HEK293 (cell line): ENCODE data around the gene KIAA0753.

ENCODE experiments used
- CTCF ChIA-PET: fragments of 350-600 bp; formaldehyde crosslinking; extraction: SDS; loops from one replicate; lab custom pipeline; 2021; ENCODE audit warnings: antibody characterized with exemption; lab: Yijun Ruan, JAX
- POLR2A ChIA-PET: fragments of 300-600 bp; formaldehyde crosslinking; extraction: SDS; loops from one replicate; lab custom pipeline; 2020; ENCODE audit warnings: antibody characterized with exemption, inconsistent platforms; lab: Yijun Ruan, JAX
- H3K27ac ChIP-seq: fragments of 200-500 bp; sonication (Bioruptor generic); 2 replicates; pipeline ENCODE4 v1.5.1; 2014; ENCODE audit warnings: low read depth, low read length, control low read depth, inconsistent platforms; ENCODE audit errors: extremely low read depth
- H3K36me3 ChIP-seq, 2 experiments: fragments of 200-500 bp in 1 of 2; sonication (Bioruptor generic) in 1 of 2; 1 replicate in 1 of 2; 2 replicates in 1 of 2; pipeline ENCODE4 v1.5.1; 2014 to 2017; ENCODE audit warnings: inconsistent platforms in 2 of 2, low read length in 2 of 2; ENCODE audit not compliant: control insufficient read depth in 2 of 2, insufficient read depth in 1 of 2
- H3K4me1 ChIP-seq: fragments of 200-500 bp; sonication (Bioruptor generic); 2 replicates; pipeline ENCODE4 v1.5.1; 2014; ENCODE audit warnings: mild to moderate bottlenecking, low read length, inconsistent platforms; ENCODE audit not compliant: control insufficient read depth, insufficient read depth
- H3K4me3 ChIP-seq: 2 replicates; pipeline ENCODE4 v1.5.1; 2011; ENCODE audit warnings: low read depth, mild to moderate bottlenecking, control low read depth, low read length, moderate library complexity
- H3K9me3 ChIP-seq: fragments of 200-500 bp; sonication (Bioruptor generic); 2 replicates; pipeline ENCODE4 v1.5.1; 2014; ENCODE audit warnings: low read depth, low read length, inconsistent platforms; ENCODE audit not compliant: control insufficient read depth, insufficient read depth
- GLIS1 ChIP-seq: fragments of 450-650 bp; formaldehyde crosslinking; IDR thresholded peaks from 2 replicates; pipeline ENCODE4 v1.5.1; 2016; ENCODE audit warnings: missing biosample characterization, missing genetic modification characterization
- GLIS2 ChIP-seq: fragments of 450-650 bp; formaldehyde crosslinking; IDR thresholded peaks from 2 replicates; pipeline ENCODE4 v1.5.1; 2016; ENCODE audit warnings: missing biosample characterization, missing genetic modification characterization
- KLF1 ChIP-seq: fragments of 450-650 bp; formaldehyde crosslinking; IDR thresholded peaks from 2 replicates; pipeline ENCODE4 v1.5.1; 2016; ENCODE audit warnings: missing biosample characterization, missing genetic modification characterization
- KLF17 ChIP-seq: fragments of 450-650 bp; formaldehyde crosslinking; IDR thresholded peaks from 2 replicates; pipeline ENCODE4 v1.5.1; 2016; ENCODE audit warnings: missing biosample characterization, missing genetic modification characterization
- SP2 ChIP-seq: fragments of 450-650 bp; formaldehyde crosslinking; IDR thresholded peaks from 2 replicates; pipeline ENCODE4 v1.5.1; 2016; ENCODE audit warnings: missing biosample characterization, missing genetic modification characterization
- SP3 ChIP-seq: fragments of 450-650 bp; formaldehyde crosslinking; IDR thresholded peaks from 2 replicates; pipeline ENCODE4 v1.5.1; 2016; ENCODE audit warnings: missing biosample characterization, missing genetic modification characterization
- ZBTB17 ChIP-seq: fragments of 450-650 bp; formaldehyde crosslinking; IDR thresholded peaks from 2 replicates; pipeline ENCODE4 v1.5.1; 2016; ENCODE audit warnings: missing biosample characterization, missing genetic modification characterization
- ZBTB20 ChIP-seq: fragments of 450-650 bp; formaldehyde crosslinking; IDR thresholded peaks from 2 replicates; pipeline ENCODE4 v1.5.1; 2016; ENCODE audit warnings: missing biosample characterization, missing genetic modification characterization
- ZEB2 ChIP-seq: fragments of 450-650 bp; formaldehyde crosslinking; IDR thresholded peaks from 2 replicates; pipeline ENCODE4 v1.5.1; 2016; ENCODE audit warnings: missing biosample characterization, missing genetic modification characterization
- ZFP41 ChIP-seq: fragments of 450-650 bp; formaldehyde crosslinking; IDR thresholded peaks from 2 replicates; pipeline ENCODE4 v1.5.1; 2016; ENCODE audit warnings: missing biosample characterization, missing genetic modification characterization, borderline replicate concordance
- ZNF223 ChIP-seq: fragments of 450-650 bp; formaldehyde crosslinking; IDR thresholded peaks from 2 replicates; pipeline ENCODE4 v1.5.1; 2016; ENCODE audit warnings: missing biosample characterization, missing genetic modification characterization
- ZNF324 ChIP-seq: fragments of 450-650 bp; formaldehyde crosslinking; IDR thresholded peaks from 2 replicates; pipeline ENCODE4 v1.5.1; 2016; ENCODE audit warnings: missing biosample characterization, missing genetic modification characterization
- ZNF473 ChIP-seq: fragments of 450-650 bp; formaldehyde crosslinking; IDR thresholded peaks from 2 replicates; pipeline ENCODE4 v1.5.1; 2017; ENCODE audit warnings: missing biosample characterization, missing genetic modification characterization
- ZNF514 ChIP-seq: fragments of 450-650 bp; formaldehyde crosslinking; IDR thresholded peaks from 2 replicates; pipeline ENCODE4 v1.5.1; 2016; ENCODE audit warnings: missing biosample characterization, missing genetic modification characterization
- ZNF521 ChIP-seq: fragments of 450-650 bp; formaldehyde crosslinking; IDR thresholded peaks from 2 replicates; pipeline ENCODE4 v1.5.1; 2017; ENCODE audit warnings: missing biosample characterization, mild to moderate bottlenecking, missing genetic modification characterization
- ZNF555 ChIP-seq: fragments of 450-650 bp; formaldehyde crosslinking; conservative IDR thresholded peaks from 2 replicates; pipeline ENCODE4 v1.5.1; 2017; ENCODE audit warnings: missing biosample characterization, mild to moderate bottlenecking, missing genetic modification characterization, inconsistent platforms
- ZNF561 ChIP-seq: fragments of 450-650 bp; IDR thresholded peaks from 2 replicates; pipeline ENCODE4 v1.5.1; 2018; ENCODE audit warnings: missing biosample characterization, missing genetic modification characterization, borderline replicate concordance
- ZNF610 ChIP-seq: fragments of 450-650 bp; formaldehyde crosslinking; IDR thresholded peaks from 2 replicates; pipeline ENCODE4 v1.5.1; 2016; ENCODE audit warnings: missing biosample characterization, missing genetic modification characterization, borderline replicate concordance
- ZNF654 ChIP-seq: fragments of 450-650 bp; formaldehyde crosslinking; IDR thresholded peaks from 2 replicates; pipeline ENCODE4 v1.5.1; 2016; ENCODE audit warnings: low read depth, missing biosample characterization, missing genetic modification characterization
- ZNF658 ChIP-seq: fragments of 450-650 bp; formaldehyde crosslinking; IDR thresholded peaks from 2 replicates; pipeline ENCODE4; 2016; ENCODE audit warnings: missing biosample characterization, missing genetic modification characterization
- ZNF670 ChIP-seq: fragments of 450-650 bp; formaldehyde crosslinking; IDR thresholded peaks from 2 replicates; pipeline ENCODE4 v1.5.1; 2016; ENCODE audit warnings: missing biosample characterization, missing genetic modification characterization, low read depth
- ZNF830 ChIP-seq: fragments of 450-650 bp; IDR thresholded peaks from 2 replicates; pipeline ENCODE4 v1.5.0; 2018; ENCODE audit warnings: missing biosample characterization, missing genetic modification characterization, low read depth, mild to moderate bottlenecking, moderate library complexity
- TF ChIP-seq, protein P1 (sequence below): fragments of 450-650 bp; formaldehyde crosslinking; IDR thresholded peaks from 2 replicates; pipeline ENCODE4 v1.5.1; 2017; ENCODE audit warnings: missing biosample characterization, missing genetic modification characterization
- TF ChIP-seq, protein P2 (sequence below): fragments of 450-650 bp; formaldehyde crosslinking; IDR thresholded peaks from 2 replicates; pipeline ENCODE4 v1.5.1; 2017; ENCODE audit warnings: missing biosample characterization, missing genetic modification characterization
- TF ChIP-seq, protein P3 (sequence below): fragments of 450-650 bp; formaldehyde crosslinking; optimal IDR thresholded peaks from 2 replicates; pipeline ENCODE3; 2016; ENCODE audit warnings: missing biosample characterization, mild to moderate bottlenecking, missing genetic modification characterization

KIAA0753 gene

GRCh38 chr17:6558276-6558675 lies 82.2 kb downstream of the KIAA0753 start:
- Histone ChIP-seq H3K4me3 (no peak overlapping the region), H3K27ac (no peak overlapping the region), H3K36me3 (no peaks in the 10 kb centered on the region), H3K9me3 (no peaks in the 10 kb centered on the region), H3K4me1 (no peaks in the 10 kb centered on the region)
- CTCF ChIA-PET: interaction anchor here (0.6 kb wide), 1 partner anchor 765 kb away, joined by 3 read pairs; no protein-coding TSS in a partner anchor
- TF ChIP-seq ZNF521: no peak
- TF ChIP-seq, protein P1, sequence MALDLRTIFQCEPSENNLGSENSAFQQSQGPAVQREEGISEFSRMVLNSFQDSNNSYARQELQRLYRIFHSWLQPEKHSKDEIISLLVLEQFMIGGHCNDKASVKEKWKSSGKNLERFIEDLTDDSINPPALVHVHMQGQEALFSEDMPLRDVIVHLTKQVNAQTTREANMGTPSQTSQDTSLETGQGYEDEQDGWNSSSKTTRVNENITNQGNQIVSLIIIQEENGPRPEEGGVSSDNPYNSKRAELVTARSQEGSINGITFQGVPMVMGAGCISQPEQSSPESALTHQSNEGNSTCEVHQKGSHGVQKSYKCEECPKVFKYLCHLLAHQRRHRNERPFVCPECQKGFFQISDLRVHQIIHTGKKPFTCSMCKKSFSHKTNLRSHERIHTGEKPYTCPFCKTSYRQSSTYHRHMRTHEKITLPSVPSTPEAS (tag by site-specific recombination): peak; percentile 73
- POLR2A ChIA-PET: interaction anchor here (0.7 kb wide), 1 partner anchor 313 kb away, joined by 3 read pairs; no protein-coding TSS in a partner anchor

- TF ChIP-seq ZNF654 (tag by site-specific recombination): no peak
- 0 out of 2 replicates have a peak, but pooled peaks have one; percentile 9 for TF ChIP-seq GLIS2 (tag by site-specific recombination)
- TF ChIP-seq, protein P2, sequence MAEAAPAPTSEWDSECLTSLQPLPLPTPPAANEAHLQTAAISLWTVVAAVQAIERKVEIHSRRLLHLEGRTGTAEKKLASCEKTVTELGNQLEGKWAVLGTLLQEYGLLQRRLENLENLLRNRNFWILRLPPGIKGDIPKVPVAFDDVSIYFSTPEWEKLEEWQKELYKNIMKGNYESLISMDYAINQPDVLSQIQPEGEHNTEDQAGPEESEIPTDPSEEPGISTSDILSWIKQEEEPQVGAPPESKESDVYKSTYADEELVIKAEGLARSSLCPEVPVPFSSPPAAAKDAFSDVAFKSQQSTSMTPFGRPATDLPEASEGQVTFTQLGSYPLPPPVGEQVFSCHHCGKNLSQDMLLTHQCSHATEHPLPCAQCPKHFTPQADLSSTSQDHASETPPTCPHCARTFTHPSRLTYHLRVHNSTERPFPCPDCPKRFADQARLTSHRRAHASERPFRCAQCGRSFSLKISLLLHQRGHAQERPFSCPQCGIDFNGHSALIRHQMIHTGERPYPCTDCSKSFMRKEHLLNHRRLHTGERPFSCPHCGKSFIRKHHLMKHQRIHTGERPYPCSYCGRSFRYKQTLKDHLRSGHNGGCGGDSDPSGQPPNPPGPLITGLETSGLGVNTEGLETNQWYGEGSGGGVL: no peak
- no peak overlapping the region for H3K4me3 ChIP-seq
- H3K4me1 ChIP-seq: no peaks in the 10 kb centered on the region
- H3K27ac ChIP-seq: no peak overlapping the region; the same call in 1 of the 2 replicates
- ChIA-PET POLR2A (no interaction called here), CTCF (no interaction called here)
- no peaks in the 10 kb centered on the region for H3K9me3 ChIP-seq
- H3K36me3 ChIP-seq: no peaks in the 10 kb centered on the region
Observed at GRCh38 chr17:6557040-6557438, 83.5 kb downstream of the KIAA0753 start.

DNA sequence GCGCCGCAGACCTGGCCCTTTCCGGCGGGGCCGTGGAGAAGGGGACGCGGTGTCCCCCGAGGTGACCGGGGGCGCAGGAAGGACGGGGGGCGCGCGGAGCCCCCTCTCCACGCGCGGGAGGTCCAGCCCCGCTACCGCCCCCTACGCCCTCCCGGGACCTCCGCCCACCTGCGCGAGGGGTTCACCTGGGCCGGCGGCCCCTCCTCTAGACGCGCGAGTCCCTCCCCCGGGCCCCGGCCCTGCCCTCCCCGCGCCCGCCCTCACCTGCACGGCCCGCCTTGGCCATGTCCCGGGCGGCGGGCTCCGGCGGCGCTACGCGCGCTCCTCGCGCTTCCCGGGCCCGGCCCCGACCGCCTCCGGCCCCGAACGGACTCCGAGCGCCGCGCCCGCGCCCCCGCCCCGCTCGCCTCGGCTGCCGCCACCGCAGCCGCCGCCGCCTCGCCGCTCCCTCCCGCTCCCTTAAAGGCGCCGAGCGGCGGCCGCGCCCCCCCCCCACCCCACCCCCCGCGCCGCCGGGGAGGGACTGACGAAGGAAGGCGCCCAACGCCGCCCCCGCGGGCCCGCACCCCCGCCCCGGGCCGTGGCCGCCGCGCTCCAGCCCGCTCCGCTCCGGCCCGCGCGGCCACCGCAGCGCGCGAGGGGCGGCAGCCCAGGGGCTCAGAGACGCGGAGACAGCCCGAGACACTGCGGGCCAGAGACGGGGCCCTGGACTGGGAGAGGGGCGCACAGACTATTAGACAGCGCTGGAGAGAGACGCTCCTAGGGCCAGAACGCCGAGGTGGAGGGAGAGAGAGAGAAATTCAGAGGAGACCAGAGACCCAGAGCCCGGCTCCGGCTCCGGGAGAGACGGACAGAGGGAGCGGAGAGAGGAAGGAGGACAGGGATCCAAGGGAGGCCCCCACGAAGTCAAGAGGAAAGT lies 84.1 kb downstream of the KIAA0753 start, which contains the start of gene PITPNM3:
TSS of gene PITPNM3 (minus strand) at position 435 of the 919 bp plus-strand sequence. CDS start at position 286, 149 bp downstream.
- H3K4me1 ChIP-seq: no peaks in the 10 kb centered on the region
- no peaks in the 10 kb centered on the region for H3K9me3 ChIP-seq
- H3K4me3 ChIP-seq: peak within 1 kb of the TSS; percentile 44
- no peaks in the 10 kb centered on the region for H3K36me3 ChIP-seq
- CTCF ChIA-PET: no interaction called here
- H3K27ac ChIP-seq: no peak within 1 kb of the TSS; the same call in 1 of the 2 replicates
- POLR2A ChIA-PET: interaction anchor here (1.0 kb wide), 1 partner anchor 112 kb away, joined by 6 read pairs; the partner anchor contains the start of gene PIMREG
- TF ChIP-seq ZNF561 (tag by site-specific recombination) (no peak), ZEB2 (no peak), ZNF670 (tag by site-specific recombination) (no peak), ZBTB20 (tag by site-specific recombination) (0 out of 2 replicates have a peak, but pooled peaks have one; percentile 15), ZNF223 (tag by site-specific recombination) (no peak), SP3 (tag by site-specific recombination) (peak; percentile 72), ZNF555 (tag by site-specific recombination) (no peak), GLIS1 (tag by site-specific recombination) (0 out of 2 replicates have a peak, but pooled peaks have one; percentile 7), ZBTB17 (tag by site-specific recombination) (0 out of 2 replicates have a peak, but pooled peaks have one; percentile 50), ZNF658 (tag by site-specific recombination) (no peak), ZFP41 (tag by site-specific recombination) (no peak), SP2 (tag by site-specific recombination) (peak; percentile 39; the same call in 1 of the 2 replicates), ZNF830 (tag by site-specific recombination) (no peak), KLF17 (tag by site-specific recombination) (no peak), KLF1 (tag by site-specific recombination) (peak; percentile 8; the same call in 1 of the 2 replicates), ZNF610 (tag by site-specific recombination) (no peak), ZNF473 (tag by site-specific recombination) (no peak), ZNF324 (tag by site-specific recombination) (no peak), ZNF514 (tag by site-specific recombination) (no peak)
- TF ChIP-seq, protein P3, sequence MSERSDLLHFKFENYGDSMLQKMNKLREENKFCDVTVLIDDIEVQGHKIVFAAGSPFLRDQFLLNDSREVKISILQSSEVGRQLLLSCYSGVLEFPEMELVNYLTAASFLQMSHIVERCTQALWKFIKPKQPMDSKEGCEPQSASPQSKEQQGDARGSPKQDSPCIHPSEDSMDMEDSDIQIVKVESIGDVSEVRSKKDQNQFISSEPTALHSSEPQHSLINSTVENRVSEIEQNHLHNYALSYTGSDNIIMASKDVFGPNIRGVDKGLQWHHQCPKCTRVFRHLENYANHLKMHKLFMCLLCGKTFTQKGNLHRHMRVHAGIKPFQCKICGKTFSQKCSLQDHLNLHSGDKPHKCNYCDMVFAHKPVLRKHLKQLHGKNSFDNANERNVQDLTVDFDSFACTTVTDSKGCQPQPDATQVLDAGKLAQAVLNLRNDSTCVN (tag by site-specific recombination): peak; percentile 37
